Muscle layer of colon (tissue), 2 donors: ENCODE data around the gene AFAP1L1.
"Not testable (repeated sequence)": the region's sequence is repeated elsewhere in the genome, so short reads cannot be mapped to it uniquely, and the experiment has no call there.

Source experiments
- H3K27ac ChIP-seq: one replicate; pipeline ENCODE4 v1.7.0; 2013; ENCODE audit warnings: low read depth, mild to moderate bottlenecking, low read length, moderate library complexity
- H3K27me3 ChIP-seq, 2 donors: one replicate each; pipeline ENCODE4 v1.7.0; 2013; ENCODE audit warnings: low read length in 2 of 2, mild to moderate bottlenecking in 2 of 2; ENCODE audit not compliant: insufficient read depth in 2 of 2, control insufficient read depth in 1 of 2
- H3K36me3 ChIP-seq: one replicate; pipeline ENCODE4 v1.7.0; 2013; ENCODE audit warnings: mild to moderate bottlenecking, low read length; ENCODE audit not compliant: insufficient read depth
- H3K4me1 ChIP-seq: one replicate; pipeline ENCODE4 v1.7.0; 2013; ENCODE audit warnings: mild to moderate bottlenecking, low read length; ENCODE audit not compliant: insufficient read depth
- H3K4me3 ChIP-seq, 2 donors: one replicate each; pipeline ENCODE4 v1.7.0; 2013; ENCODE audit warnings: low read length in 2 of 2, low read depth in 1 of 2, mild to moderate bottlenecking in 1 of 2, moderate library complexity in 1 of 2
- H3K9ac ChIP-seq: one replicate; pipeline ENCODE4 v1.7.0; 2013; ENCODE audit warnings: low read length
- H3K9me3 ChIP-seq: one replicate; pipeline ENCODE4 v1.7.0; 2013; ENCODE audit warnings: mild to moderate bottlenecking, low read length
- donor health status: abdominal sarcoma.
- donor health status: Adenocarcinoma of cecum.

AFAP1L1 gene

DNA sequence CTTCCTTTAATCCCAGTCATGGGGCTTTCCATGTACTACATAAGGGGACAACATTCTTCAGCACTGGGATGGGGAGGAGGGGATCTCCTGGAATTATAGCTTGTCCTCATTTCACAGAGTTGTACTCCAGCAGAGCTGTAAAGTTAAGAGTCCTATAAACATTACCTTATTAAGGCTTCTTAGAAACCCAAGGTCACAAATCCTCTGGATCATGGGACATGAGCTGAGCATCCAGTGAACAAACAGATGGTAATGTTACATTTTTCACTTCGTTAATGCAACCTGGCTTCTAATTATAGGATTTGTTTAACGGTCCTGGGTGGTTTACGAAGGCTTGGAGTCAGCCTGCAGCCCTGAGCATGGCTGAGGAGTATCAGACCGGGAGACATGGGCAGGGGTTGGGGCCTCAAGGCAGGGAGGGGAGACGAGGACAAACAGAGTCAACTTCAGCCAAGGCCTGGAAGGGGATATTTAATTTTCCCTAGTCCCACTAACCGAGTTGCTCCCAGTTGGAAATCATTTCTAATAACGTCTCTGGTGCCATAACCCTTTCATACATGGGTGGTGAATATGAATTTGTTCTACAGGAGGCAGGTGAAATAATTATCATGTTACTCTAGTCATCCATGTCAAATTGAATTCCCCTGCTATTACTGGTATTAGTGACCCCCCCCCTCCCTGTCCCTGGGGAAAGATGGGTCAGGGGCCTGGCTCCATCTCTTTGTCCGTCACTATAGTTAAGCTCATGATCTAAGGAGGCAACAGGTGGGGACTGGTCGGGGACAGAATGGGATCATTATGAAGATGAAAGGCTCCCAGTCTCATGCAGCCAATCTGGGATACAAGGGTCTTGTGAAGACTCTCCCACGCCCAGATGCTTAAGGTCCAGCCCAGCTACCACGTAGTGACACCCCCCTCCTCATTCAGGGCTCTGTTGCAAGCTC is 118.2 kb downstream of the AFAP1L1 start:
- Histone ChIP-seq H3K27ac (peak overlapping the region; percentile 94), H3K9ac (peak overlapping the region; percentile 68), H3K27me3 (no peaks in the 10 kb centered on the region), H3K36me3 (no peaks in the 10 kb centered on the region), H3K4me3 (peak overlapping the region in 1 of 2 donors; percentile 6), H3K9me3 (no peaks in the 10 kb centered on the region), H3K4me1 (peaks cover 72% of the 10 kb centered on the region)

DNA sequence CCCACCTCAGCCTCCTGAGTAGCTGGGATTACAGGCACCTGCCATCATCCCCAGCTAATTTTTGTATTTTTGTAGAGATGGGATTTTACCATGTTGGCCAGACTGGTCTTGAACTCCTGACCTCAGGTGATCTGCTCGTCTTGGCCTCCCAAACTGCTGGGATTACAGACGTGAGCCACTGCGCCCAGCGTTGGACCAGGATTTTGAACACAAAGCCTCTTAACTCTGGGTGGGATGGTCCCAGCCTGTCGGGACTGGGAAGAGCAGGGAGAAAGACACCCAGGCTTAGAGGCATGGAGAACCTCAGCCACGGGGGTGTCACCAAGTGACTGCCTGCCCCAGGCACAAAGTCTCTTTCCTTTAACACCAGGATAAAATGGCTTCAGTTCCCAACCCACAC is 119.4 kb downstream of the AFAP1L1 start:
- H3K27ac ChIP-seq: peak overlapping the region; percentile 94
- H3K9me3 ChIP-seq, H3K9ac ChIP-seq, H3K27me3 ChIP-seq, H3K36me3 ChIP-seq, H3K4me3 ChIP-seq: not testable (repeated sequence)
- peaks cover 62% of the 10 kb centered on the region for H3K4me1 ChIP-seq
